Naive thymus-derived CD4-positive, alpha-beta T cell (primary cell): ENCODE measurements around the gene TMEM45B. TPM values are rescaled to one million over a fixed set of nuclear protein-coding genes. Genes with fewer than 3 reads are reported as not detected.

ENCODE experiments used
- ATAC-seq: fragments of 150-1000 bp; cut with Tn5 transposase; 2 replicates; pipeline ENCODE4 v1.10.0; 2021; ENCODE audit warnings: mild to moderate bottlenecking, moderate library complexity
- CTCF ChIA-PET: fragments of 350-600 bp; sonication (Branson Sonifier 250); formaldehyde crosslinking; loops from one replicate; lab custom pipeline; 2021; ENCODE audit warnings: antibody characterized with exemption; lab: Charles Lee
- POLR2A ChIA-PET: fragments of 350-600 bp; sonication (Branson Sonifier 250); formaldehyde crosslinking; loops from one replicate; lab custom pipeline; 2021; ENCODE audit warnings: antibody characterized with exemption, inconsistent platforms; lab: Charles Lee
- DNase-seq, 9 donors: peaks; one replicate each; pipeline versions ENCODE4 v3.0.0 to v3.0.0-alpha.2; 2020 to 2022; ENCODE audit warnings: mixed read lengths in 1 of 9
- H3K27ac ChIP-seq: one replicate; pipeline ENCODE4 v1.7.0; 2013; ENCODE audit warnings: mild to moderate bottlenecking, low read depth, low read length, moderate library complexity
- H3K27me3 ChIP-seq, 2 donors: one replicate each; pipeline ENCODE4 v1.7.0; 2013; ENCODE audit warnings: low read length in 2 of 2, mild to moderate bottlenecking in 2 of 2, moderate library complexity in 2 of 2; ENCODE audit not compliant: control insufficient read depth in 2 of 2, insufficient read depth in 2 of 2
- H3K36me3 ChIP-seq, 3 experiments: 1 replicate in 2 of 3; 2 replicates in 1 of 3; pipeline ENCODE4 v1.7.0; 2013; ENCODE audit warnings: low read length in 3 of 3, mild to moderate bottlenecking in 3 of 3, moderate library complexity in 1 of 3; ENCODE audit not compliant: insufficient read depth in 3 of 3, control insufficient read depth in 2 of 3
- H3K4me1 ChIP-seq, 2 donors: one replicate each; pipeline ENCODE4 v1.7.0; 2013; ENCODE audit warnings: low read length in 2 of 2, mild to moderate bottlenecking in 2 of 2, moderate library complexity in 1 of 2; ENCODE audit not compliant: control insufficient read depth in 2 of 2, insufficient read depth in 2 of 2
- H3K4me3 ChIP-seq: 2 replicates; pipeline ENCODE4 v1.7.0; 2013; ENCODE audit warnings: mild to moderate bottlenecking, low read length
- H3K9me3 ChIP-seq, 3 experiments: 1 replicate in 2 of 3; 2 replicates in 1 of 3; pipeline ENCODE4 v1.7.0; 2013; ENCODE audit warnings: low read length in 3 of 3; ENCODE audit not compliant: control insufficient read depth in 2 of 3
- H3K27ac Mint-ChIP-seq, 9 donors: one replicate each; pipeline ENCODE4 v1.8.0; 2020 to 2022; ENCODE audit warnings: mixed read lengths in 9 of 9, mild to moderate bottlenecking in 8 of 9, moderate library complexity in 5 of 9, inconsistent platforms in 2 of 9
- H3K27me3 Mint-ChIP-seq, 5 donors: one replicate each; pipeline ENCODE4 v1.8.0; 2021 to 2022; ENCODE audit warnings: mixed read lengths in 5 of 5, mild to moderate bottlenecking in 1 of 5
- H3K36me3 Mint-ChIP-seq, 5 donors: one replicate each; pipeline ENCODE4 v1.8.0; 2020 to 2022; ENCODE audit warnings: mixed read lengths in 5 of 5, mild to moderate bottlenecking in 3 of 5, inconsistent platforms in 1 of 5
- H3K4me1 Mint-ChIP-seq, 7 donors: one replicate each; pipeline ENCODE4 v1.8.0; 2020 to 2022; ENCODE audit warnings: mixed read lengths in 7 of 7, mild to moderate bottlenecking in 3 of 7, inconsistent platforms in 1 of 7
- H3K4me3 Mint-ChIP-seq, 10 donors: one replicate each; pipeline ENCODE4 v1.8.0; 2020 to 2022; ENCODE audit warnings: mild to moderate bottlenecking in 10 of 10, mixed read lengths in 10 of 10, moderate library complexity in 6 of 10, inconsistent platforms in 2 of 10
- H3K9me3 Mint-ChIP-seq, 11 donors: one replicate each; pipeline ENCODE4 v1.8.0; 2020 to 2022; ENCODE audit warnings: mixed read lengths in 11 of 11, mild to moderate bottlenecking in 4 of 11, inconsistent platforms in 1 of 11, moderate library complexity in 1 of 11
- intact Hi-C, 2 donors: fragments of 100-400 bp; cut with micrococcal nuclease; formaldehyde crosslinking; loops; one replicate each; pipeline ENCODE4 v1.15.1; 2023
- polyA plus RNA-seq, 2 donors: library from polyadenylated mRNA; unstranded; fragments of 300-500 nt; fragmentation: Illumina TruSeq; gene quantifications; one replicate each; pipeline ENCODE4 v1.2.3, GENCODE V29; 2021
- total RNA-seq, 6 experiments: library from RNA in 5 of 6; stranded (reverse) in 5 of 6; gene quantifications; 1 replicate in 5 of 6; 2 replicates in 1 of 6; pipeline ENCODE4 v1.2.3 and lab custom pipeline; 2021 to 2026

TMEM45B gene
- total and polyA plus RNA-seq, 7 experiments from 2014 or later = 2.3 to 40.8 (median 11.9) TPM

DNA sequence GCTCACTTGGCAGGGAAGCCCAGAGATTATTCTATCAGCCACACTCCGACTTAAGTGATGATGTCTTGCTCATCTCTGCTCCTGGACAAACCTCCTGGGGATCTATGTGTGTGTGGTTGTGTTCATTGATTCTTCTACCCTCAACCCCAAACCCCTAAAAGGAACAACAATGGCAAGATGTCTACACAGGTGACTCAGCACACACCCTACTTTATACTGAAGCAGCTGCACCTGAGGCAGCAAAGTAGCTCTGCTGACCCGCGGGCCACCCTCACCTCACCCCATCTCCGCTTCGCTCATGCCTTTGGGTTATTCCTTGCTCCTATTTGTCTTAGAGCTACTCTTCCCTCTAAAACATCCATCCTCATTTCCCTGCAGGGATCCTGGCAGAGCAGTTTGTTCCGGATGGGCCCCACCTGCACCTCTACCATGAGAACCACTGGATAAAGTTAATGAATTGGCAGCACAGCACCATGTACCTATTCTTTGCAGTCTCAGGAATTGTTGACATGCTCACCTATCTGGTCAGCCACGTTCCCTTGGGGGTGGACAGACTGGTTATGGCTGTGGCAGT is 38.7 kb downstream of the TMEM45B start:
- Histone ChIP-seq H3K36me3 (no peaks in the 10 kb centered on the region), H3K4me3 (peak overlapping the region; percentile 21), H3K27me3 (no peaks in the 10 kb centered on the region), H3K4me1 (peaks cover 14 to 28% of the 10 kb centered on the region in 2 donors), H3K9me3 (no peaks in the 10 kb centered on the region), H3K27ac (peak overlapping the region; percentile 68)
- Mint-ChIP-seq H3K4me1 (peaks cover 17 to 74% (median 57%) of the 10 kb centered on the region in 7 donors), H3K27me3 (peaks cover 0 to 2% (median 0%) of the 10 kb centered on the region in 5 donors), H3K36me3 (peaks cover 0 to 40% (median 23%) of the 10 kb centered on the region in 5 donors), H3K27ac (peak overlapping the region; percentile 94 to 99 (median 98)), H3K4me3 (peak overlapping the region; percentile 45 to 84 (median 74)), H3K9me3 (peaks cover 0 to 2% (median 0%) of the 10 kb centered on the region in 11 donors)
- DNase-seq (no peak), ATAC-seq (peak; percentile 22)
- POLR2A ChIA-PET = interaction anchor here (0.9 to 5.3 kb wide), 20 partner anchors 8 to 149 kb away, joined by 3 to 79 read pairs (median 6); partner anchors contain the start of genes NFRKB, PRDM10 and TMEM45B
- intact Hi-C loops = loop anchor here (1.0 kb wide), 6 partner anchors 39 to 215 kb away; partner anchors contain the start of genes APLP2 (in 1 of the 2), NFRKB (in 1 of the 2), PRDM10 (in 1 of the 2) and TMEM45B (in 1 of the 2)
- CTCF ChIA-PET = interaction anchor here (0.5 to 2.4 kb wide), 9 partner anchors 12 to 291 kb away, joined by 3 to 11 read pairs (median 4); partner anchors contain the start of gene TMEM45B

DNA sequence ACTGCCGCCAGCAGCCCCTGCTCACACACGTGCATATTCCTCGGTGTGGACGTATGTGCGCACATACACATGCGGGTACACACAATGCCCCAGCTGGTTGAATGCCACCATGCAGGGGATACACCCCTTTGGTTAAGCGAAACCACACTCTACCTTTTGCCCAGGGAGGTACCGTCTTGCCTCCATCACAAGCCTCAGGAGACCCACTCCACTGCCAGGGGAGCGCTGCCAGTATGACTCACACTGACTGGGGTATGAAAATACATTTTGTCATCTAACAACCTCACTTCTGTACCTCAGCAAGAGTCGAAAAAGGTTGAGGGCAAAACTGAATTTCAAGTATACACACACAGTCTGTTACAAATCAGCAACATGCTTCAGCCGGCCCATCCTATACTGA is 39.4 kb downstream of the TMEM45B start:
- Histone ChIP-seq H3K4me1 (peaks cover 14 to 35% of the 10 kb centered on the region in 2 donors), H3K4me3 (no peak overlapping the region), H3K9me3 (no peaks in the 10 kb centered on the region), H3K27ac (no peak overlapping the region), H3K36me3 (no peaks in the 10 kb centered on the region), H3K27me3 (no peaks in the 10 kb centered on the region)
- no peak for ATAC-seq
- DNase-seq = no peak
- Mint-ChIP-seq H3K4me1 (peaks cover 20 to 78% (median 65%) of the 10 kb centered on the region in 7 donors), H3K4me3 (peak overlapping the region in 6 of 10 donors; percentile 17 to 73 (median 50)), H3K36me3 (peaks cover 0 to 45% (median 29%) of the 10 kb centered on the region in 5 donors), H3K9me3 (peaks cover 0 to 2% (median 0%) of the 10 kb centered on the region in 11 donors), H3K27ac (peak overlapping the region; percentile 94 to 99 (median 98)), H3K27me3 (peaks cover 0 to 2% (median 0%) of the 10 kb centered on the region in 5 donors)
- intact Hi-C loops = no loop called here
- CTCF ChIA-PET = interaction anchor here (1.4 to 2.4 kb wide), 3 partner anchors 13 to 69 kb away, joined by 4 to 11 read pairs (median 5); no protein-coding TSS in a partner anchor
- POLR2A ChIA-PET = interaction anchor here (0.8 to 5.3 kb wide), 10 partner anchors 10 to 68 kb away, joined by 3 to 79 read pairs (median 14); partner anchors contain the start of genes NFRKB and TMEM45B

DNA sequence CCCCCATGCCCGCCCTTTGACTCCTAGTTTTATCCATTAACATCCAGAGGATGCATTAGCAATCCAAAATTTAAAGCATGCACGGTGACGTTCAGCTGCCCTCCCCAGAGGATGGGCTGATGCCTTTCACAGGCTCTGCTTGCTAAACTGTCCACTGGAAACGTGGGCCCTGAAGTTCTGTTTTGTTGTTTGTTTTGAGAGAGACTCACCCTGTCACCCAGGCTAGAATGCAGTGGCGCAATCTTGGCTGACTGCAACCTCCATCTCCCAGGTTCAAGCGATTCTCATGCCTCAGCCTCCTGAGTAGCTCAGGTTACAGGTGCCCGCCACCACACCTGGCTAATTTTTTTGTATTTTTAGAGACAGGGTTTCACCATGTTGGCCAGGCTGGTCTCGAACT is 40.4 kb downstream of the TMEM45B start:
- Mint-ChIP-seq H3K4me3 (no peak overlapping the region), H3K27ac (peak overlapping the region in 6 of 9 donors; percentile 10 to 99 (median 95)), H3K36me3 (peaks cover 0 to 45% (median 25%) of the 10 kb centered on the region in 5 donors), H3K9me3 (peaks cover 0 to 2% (median 0%) of the 10 kb centered on the region in 11 donors), H3K4me1 (peaks cover 20 to 82% (median 66%) of the 10 kb centered on the region in 7 donors), H3K27me3 (peaks cover 0 to 2% (median 0%) of the 10 kb centered on the region in 5 donors)
- Histone ChIP-seq H3K4me1 (peaks cover 14 to 44% of the 10 kb centered on the region in 2 donors), H3K27ac (no peak overlapping the region), H3K36me3 (no peaks in the 10 kb centered on the region), H3K9me3 (no peaks in the 10 kb centered on the region), H3K4me3 (no peak overlapping the region), H3K27me3 (no peaks in the 10 kb centered on the region)
- ATAC-seq (no peak), DNase-seq (no peak)
- intact Hi-C loops = no loop called here
- ChIA-PET CTCF (interaction anchor here (1.4 kb wide), 1 partner anchor 26 kb away, joined by 4 read pairs; no protein-coding TSS in a partner anchor), POLR2A (interaction anchor here (3.5 to 5.3 kb wide), 3 partner anchors 9 to 52 kb away, joined by 20 to 79 read pairs (median 38); partner anchors contain the start of gene TMEM45B)

DNA sequence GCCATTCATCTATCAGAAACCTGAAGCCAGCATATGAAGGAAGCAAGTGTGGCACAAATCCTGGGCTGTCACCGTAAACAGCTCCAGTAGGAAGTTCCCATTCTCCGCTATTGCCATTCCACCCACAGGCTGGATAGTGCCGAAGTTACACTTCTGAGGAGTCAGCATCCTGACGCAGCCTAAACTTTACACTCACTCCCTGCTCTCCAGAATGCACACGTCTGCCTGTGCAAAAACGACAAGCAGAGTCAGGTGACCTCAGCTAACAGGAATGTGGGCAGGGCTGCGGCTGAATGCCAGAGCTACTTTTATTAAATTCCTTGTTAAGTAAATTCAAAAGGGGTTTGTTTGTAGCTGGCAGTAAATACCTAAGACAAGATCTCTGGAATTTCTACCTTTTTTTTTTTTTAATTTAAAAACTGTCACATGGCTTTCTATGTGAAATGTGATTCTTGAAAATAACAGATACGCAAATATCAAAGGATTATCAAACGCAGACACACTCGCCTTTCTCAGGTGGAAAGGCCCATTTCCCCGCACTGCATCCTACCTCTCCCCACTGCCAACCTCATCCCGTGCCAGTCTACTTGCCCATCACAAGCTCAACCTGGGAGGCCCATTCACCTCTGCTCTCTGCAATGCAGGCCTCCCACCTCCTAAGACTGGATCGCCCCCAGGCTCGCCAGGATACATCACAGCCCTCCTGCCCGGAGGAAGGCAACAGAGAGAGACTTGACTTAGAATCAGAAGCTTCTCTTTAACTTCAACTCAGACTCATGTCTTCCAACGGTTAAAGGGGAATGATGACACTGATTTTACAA is 46.3 kb downstream of the TMEM45B start:
- ChIA-PET CTCF (interaction anchor here (0.6 to 1.7 kb wide), 4 partner anchors 20 to 233 kb away, joined by 3 to 5 read pairs (median 4); no protein-coding TSS in a partner anchor), POLR2A (interaction anchor here (0.6 to 6.1 kb wide), 18 partner anchors 8 to 257 kb away, joined by 3 to 66 read pairs (median 4); partner anchors contain the start of genes PRDM10 and TMEM45B)
- peak overlapping the region; percentile 84 to 98 (median 95) for H3K27ac Mint-ChIP-seq
- H3K4me3 Mint-ChIP-seq = peak overlapping the region in 6 of 10 donors; percentile 22 to 69 (median 54)
- H3K4me1 Mint-ChIP-seq = peaks cover 21 to 72% (median 56%) of the 10 kb centered on the region in 7 donors
- Histone ChIP-seq H3K9me3 (no peaks in the 10 kb centered on the region), H3K27me3 (no peaks in the 10 kb centered on the region), H3K36me3 (peaks cover 0 to 42% (median 15%) of the 10 kb centered on the region in 3 experiments), H3K4me3 (no peak overlapping the region), H3K4me1 (peaks cover 0 to 37% of the 10 kb centered on the region in 2 donors), H3K27ac (peak overlapping the region; percentile 25)
- H3K36me3 Mint-ChIP-seq = peaks cover 17 to 71% (median 66%) of the 10 kb centered on the region in 5 donors
- no peaks in the 10 kb centered on the region for H3K27me3 Mint-ChIP-seq
- no peaks in the 10 kb centered on the region for H3K9me3 Mint-ChIP-seq
- intact Hi-C loops = loop anchor here in 1 of 2 donors (1.0 kb wide), 1 partner anchor 9 kb away; no protein-coding TSS in a partner anchor
- ATAC-seq (no peak), DNase-seq (no peak)

DNA sequence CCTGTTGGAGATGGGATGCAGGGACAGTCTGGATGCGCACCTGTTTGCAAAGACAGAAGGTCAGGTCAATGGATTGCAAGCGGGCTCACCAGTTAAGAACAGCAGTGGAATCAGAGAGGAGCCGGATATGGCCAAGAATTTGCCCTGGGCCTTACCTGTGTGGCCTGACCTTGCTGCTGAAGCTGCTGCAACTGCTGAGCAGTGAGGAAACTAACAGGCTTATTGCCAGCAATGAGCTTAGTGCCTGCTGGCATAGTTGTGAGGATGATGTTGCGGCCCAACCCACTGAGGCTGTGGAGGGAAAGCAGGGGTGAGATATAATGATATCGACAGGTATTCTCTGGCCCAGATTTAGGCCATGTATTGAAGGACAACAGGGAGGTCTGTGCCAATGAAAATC is 49.2 kb downstream of the TMEM45B start:
- H3K27ac ChIP-seq = no peak overlapping the region
- DNase-seq (no peak), ATAC-seq (no peak)
- H3K27ac Mint-ChIP-seq = peak overlapping the region in 7 of 9 donors; percentile 44 to 97 (median 77)
- ChIA-PET POLR2A (interaction anchor here (0.7 to 3.0 kb wide), 7 partner anchors 10 to 543 kb away, joined by 3 to 20 read pairs (median 3); partner anchors contain the start of gene NFRKB), CTCF (interaction anchor here (1.2 kb wide), 1 partner anchor 80 kb away, joined by 4 read pairs; no protein-coding TSS in a partner anchor)
- peaks cover 0 to 62% (median 19%) of the 10 kb centered on the region in 3 experiments for H3K36me3 ChIP-seq
- no peaks in the 10 kb centered on the region for H3K27me3 Mint-ChIP-seq
- no peaks in the 10 kb centered on the region for H3K27me3 ChIP-seq
- no peaks in the 10 kb centered on the region for H3K9me3 ChIP-seq
- peaks cover 21 to 74% (median 59%) of the 10 kb centered on the region in 5 donors for H3K36me3 Mint-ChIP-seq
- H3K4me3 ChIP-seq = no peak overlapping the region
- intact Hi-C loops = loop anchor here (5.0 kb wide), 2 partner anchors 78 to 98 kb away; no protein-coding TSS in a partner anchor
- peaks cover 0 to 26% of the 10 kb centered on the region in 2 donors for H3K4me1 ChIP-seq
- H3K4me3 Mint-ChIP-seq = no peak overlapping the region
- H3K4me1 Mint-ChIP-seq = peaks cover 23 to 62% (median 45%) of the 10 kb centered on the region in 7 donors
- no peaks in the 10 kb centered on the region for H3K9me3 Mint-ChIP-seq
